ENCODE measurements around the gene DPM2.

DPM2 gene

GRCh38 chr9:127953154-127953553 is 15.5 kb upstream of the DPM2 start:
- TF ChIP-seq CTCF (conservative IDR thresholded peaks at IDR 0.05; ENCODE audit: low read depth, low read length), result no peak
- DNase-seq (ENCODE audit: low read depth), result no peak

GRCh38 chr9:127950513-127951289 is 13.0 kb upstream of the DPM2 start:
- no peak for TF ChIP-seq CTCF (conservative IDR thresholded peaks at IDR 0.05; ENCODE audit: low read depth, low read length)
- no peak overlapping the region for H3K4me3 ChIP-seq (ENCODE audit: low read length)
- no peak for DNase-seq (ENCODE audit: low read depth)

More at GRCh38 chr9:127953154-127953553, 15.5 kb upstream of the DPM2 start:
- no peak overlapping the region for H3K4me3 ChIP-seq (ENCODE audit: low read length)

GRCh38 chr9:127949827-127950512 is 12.3 kb upstream of the DPM2 start:
- no peak overlapping the region for H3K4me3 ChIP-seq (ENCODE audit: low read length)
- DNase-seq (ENCODE audit: low read depth), result no peak
- no peak for TF ChIP-seq CTCF (conservative IDR thresholded peaks at IDR 0.05; ENCODE audit: low read depth, low read length)

- H3K4me3 ChIP-seq (ENCODE audit: low read length), result no peak overlapping the region
- no peak for TF ChIP-seq CTCF (conservative IDR thresholded peaks at IDR 0.05; ENCODE audit: low read depth, low read length)
- DNase-seq (ENCODE audit: low read depth), result no peak
Measured at GRCh38 chr9:127947841-127948710, 10.4 kb upstream of the DPM2 start.

- no peak for DNase-seq (ENCODE audit: low read depth)
- H3K4me3 ChIP-seq (ENCODE audit: low read length), result no peak overlapping the region
- no peak for TF ChIP-seq CTCF (conservative IDR thresholded peaks at IDR 0.05; ENCODE audit: low read depth, low read length)
Measured at GRCh38 chr9:127946728-127947127, 9.1 kb upstream of the DPM2 start.

GRCh38 chr9:127945942-127946341 is 8.3 kb upstream of the DPM2 start:
- no peak for DNase-seq (ENCODE audit: low read depth)
- no peak for TF ChIP-seq CTCF (conservative IDR thresholded peaks at IDR 0.05; ENCODE audit: low read depth, low read length)

More at GRCh38 chr9:127945942-127946341, 8.3 kb upstream of the DPM2 start:
- no peak overlapping the region for H3K4me3 ChIP-seq (ENCODE audit: low read length)

Measured in retinal pigment epithelial cell (primary cell).